ENCODE measurements around the gene FOXA3.

DNA sequence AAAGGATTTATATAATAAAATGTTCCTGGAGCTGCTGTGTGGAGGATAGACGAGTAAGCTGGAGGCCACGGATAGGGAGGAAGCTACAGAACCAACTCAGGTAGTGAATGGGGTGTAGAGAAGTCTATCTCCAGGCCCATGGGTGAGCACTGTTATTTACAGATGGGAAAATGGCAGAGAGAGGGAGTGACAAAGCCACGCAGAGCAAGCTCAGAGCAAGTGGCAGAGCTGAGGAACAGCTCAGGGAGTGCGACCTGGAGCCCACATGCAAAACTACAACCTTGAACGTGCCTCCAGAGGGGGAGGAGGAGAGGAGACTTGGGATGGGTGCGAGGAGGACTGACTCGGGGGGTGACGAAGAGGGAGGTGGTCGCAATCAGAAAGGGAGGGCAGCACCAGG, 35.6 kb upstream of the FOXA3 start:
- TF ChIP-seq, protein P1, sequence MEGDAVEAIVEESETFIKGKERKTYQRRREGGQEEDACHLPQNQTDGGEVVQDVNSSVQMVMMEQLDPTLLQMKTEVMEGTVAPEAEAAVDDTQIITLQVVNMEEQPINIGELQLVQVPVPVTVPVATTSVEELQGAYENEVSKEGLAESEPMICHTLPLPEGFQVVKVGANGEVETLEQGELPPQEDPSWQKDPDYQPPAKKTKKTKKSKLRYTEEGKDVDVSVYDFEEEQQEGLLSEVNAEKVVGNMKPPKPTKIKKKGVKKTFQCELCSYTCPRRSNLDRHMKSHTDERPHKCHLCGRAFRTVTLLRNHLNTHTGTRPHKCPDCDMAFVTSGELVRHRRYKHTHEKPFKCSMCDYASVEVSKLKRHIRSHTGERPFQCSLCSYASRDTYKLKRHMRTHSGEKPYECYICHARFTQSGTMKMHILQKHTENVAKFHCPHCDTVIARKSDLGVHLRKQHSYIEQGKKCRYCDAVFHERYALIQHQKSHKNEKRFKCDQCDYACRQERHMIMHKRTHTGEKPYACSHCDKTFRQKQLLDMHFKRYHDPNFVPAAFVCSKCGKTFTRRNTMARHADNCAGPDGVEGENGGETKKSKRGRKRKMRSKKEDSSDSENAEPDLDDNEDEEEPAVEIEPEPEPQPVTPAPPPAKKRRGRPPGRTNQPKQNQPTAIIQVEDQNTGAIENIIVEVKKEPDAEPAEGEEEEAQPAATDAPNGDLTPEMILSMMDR (IDR thresholded peaks at IDR 0.05; ENCODE audit: borderline replicate concordance, extremely low read depth, low read length, poor library complexity, severe bottlenecking) = no peak
- no peak for TF ChIP-seq EZH2 (IDR thresholded peaks at IDR 0.05; ENCODE audit: borderline replicate concordance, low read depth, low read length, severe bottlenecking)
